ENCODE measurements around the gene IL20RB.
"Not testable (repeated sequence)": the region's sequence is repeated elsewhere in the genome, so short reads cannot be mapped to it uniquely, and the experiment has no call there.

IL20RB gene

DNA sequence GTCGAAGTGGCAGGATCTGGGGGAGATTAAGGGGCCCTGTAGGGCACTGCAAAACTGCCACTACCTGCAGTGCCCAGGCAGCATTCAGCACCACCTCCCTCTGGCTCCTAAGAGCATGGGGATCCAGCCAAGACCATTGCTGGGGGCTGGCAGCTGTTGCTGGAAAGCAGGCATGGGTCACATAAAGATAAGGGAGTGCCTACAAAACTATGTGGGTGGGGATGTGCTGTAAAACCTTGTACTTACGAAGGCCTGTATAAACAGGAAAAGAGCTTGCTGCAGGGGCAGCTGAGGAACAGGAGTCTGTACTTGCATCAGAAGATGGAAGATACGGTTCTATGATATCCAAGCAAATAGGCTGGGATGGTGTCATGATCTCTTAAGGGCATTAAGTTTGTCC, 27.1 kb downstream of the IL20RB start:
- no peak for TF ChIP-seq POLR2A (IDR thresholded peaks at IDR 0.05; ENCODE audit: low read depth, low read length)
- no peak for DNase-seq (ENCODE audit: insufficient read length, low spot score)
- FAIRE-seq, result no peak

GRCh38 chr3:136987398-136987980, 29.7 kb downstream of the IL20RB start:
- FAIRE-seq; DNase-seq (ENCODE audit: insufficient read length, low spot score): not testable (repeated sequence)

GRCh38 chr3:136988651-136989050, 30.9 kb downstream of the IL20RB start:
- FAIRE-seq, result no peak
- TF ChIP-seq POLR2A (IDR thresholded peaks at IDR 0.05; ENCODE audit: low read depth, low read length), result no peak
- no peak for DNase-seq (ENCODE audit: insufficient read length, low spot score)

DNA sequence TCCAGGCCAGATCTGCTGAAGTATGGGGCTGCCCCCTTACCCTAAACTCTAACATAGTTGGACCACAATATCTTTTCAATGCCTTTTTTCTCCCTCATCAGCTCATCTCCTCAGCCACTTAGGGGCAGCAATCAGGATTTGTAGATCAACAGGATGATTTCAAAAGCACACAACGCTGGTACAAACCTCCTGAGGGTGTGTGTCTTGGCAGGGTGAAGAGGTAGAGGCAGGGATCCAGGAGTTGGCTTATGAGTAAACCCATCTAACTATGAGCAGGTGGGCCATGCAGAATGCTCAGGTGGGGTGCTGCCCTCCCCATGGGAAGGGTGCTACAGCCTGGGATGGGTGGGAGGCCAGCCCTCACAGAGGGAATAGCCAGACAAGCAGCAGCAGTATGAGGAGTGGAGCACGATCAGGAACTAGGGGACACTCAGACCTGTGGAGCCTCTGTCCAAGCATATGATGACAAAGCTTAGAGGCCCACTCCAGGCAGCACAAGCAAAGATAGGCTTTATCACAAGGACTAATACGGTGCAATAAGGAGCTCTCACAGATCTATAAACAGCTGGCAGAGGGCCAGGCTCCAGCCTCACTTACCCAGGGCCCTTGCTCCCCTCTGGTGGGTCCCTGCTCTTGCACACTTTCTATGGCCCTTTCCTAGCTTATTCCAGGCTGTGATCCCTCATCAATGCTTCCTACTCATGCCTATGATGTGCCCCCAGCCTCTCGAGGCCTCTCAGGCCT, 32.2 kb downstream of the IL20RB start:
- TF ChIP-seq POLR2A (IDR thresholded peaks at IDR 0.05; ENCODE audit: low read depth, low read length), result no peak
- DNase-seq (ENCODE audit: insufficient read length, low spot score) (no peak), FAIRE-seq (no peak)

DNA sequence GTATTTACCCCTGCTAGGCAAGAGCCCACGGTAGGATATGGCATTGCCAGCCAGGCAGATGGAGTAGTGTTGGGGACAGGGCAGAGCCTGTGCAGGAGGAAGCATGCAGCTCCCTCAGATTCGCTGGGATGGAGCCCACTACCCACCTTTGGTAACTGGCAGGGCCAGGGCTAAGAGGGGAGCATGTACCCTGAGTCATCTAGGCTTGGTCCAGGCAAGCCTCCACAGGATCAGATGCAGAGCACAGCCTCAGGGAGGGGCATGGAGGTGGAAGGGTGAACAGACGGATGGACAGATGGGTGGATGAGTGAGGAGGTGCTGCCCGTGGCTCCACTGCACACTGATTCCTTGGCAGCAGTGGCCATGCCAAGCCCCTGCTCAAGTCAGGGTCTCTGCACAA, 33.0 kb downstream of the IL20RB start:
- no peak for FAIRE-seq
- TF ChIP-seq POLR2A (IDR thresholded peaks at IDR 0.05; ENCODE audit: low read depth, low read length), result no peak
- no peak for DNase-seq (ENCODE audit: insufficient read length, low spot score)

DNA sequence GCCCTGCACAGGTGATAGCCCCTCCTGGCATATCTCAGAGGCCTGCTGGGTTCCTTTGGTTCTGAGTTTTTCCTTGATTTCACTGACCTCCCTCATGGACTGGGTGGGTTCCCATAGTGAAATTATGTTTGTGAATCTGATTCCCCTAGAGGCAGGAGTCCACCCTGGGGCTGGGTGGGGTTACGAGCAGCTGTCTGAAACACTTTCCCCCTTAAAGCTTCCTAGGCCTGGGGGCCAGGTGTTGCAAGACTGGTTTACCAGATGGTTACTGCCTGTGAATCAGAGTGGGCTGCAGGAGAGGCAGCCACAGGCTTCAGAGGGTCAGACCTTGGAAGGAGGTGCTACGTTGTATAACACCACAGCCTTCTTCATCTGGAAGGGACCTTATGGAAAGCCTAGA, 34.3 kb downstream of the IL20RB start:
- no peak for TF ChIP-seq POLR2A (IDR thresholded peaks at IDR 0.05; ENCODE audit: low read depth, low read length)
- no peak for FAIRE-seq
- DNase-seq (ENCODE audit: insufficient read length, low spot score), result no peak

DNA sequence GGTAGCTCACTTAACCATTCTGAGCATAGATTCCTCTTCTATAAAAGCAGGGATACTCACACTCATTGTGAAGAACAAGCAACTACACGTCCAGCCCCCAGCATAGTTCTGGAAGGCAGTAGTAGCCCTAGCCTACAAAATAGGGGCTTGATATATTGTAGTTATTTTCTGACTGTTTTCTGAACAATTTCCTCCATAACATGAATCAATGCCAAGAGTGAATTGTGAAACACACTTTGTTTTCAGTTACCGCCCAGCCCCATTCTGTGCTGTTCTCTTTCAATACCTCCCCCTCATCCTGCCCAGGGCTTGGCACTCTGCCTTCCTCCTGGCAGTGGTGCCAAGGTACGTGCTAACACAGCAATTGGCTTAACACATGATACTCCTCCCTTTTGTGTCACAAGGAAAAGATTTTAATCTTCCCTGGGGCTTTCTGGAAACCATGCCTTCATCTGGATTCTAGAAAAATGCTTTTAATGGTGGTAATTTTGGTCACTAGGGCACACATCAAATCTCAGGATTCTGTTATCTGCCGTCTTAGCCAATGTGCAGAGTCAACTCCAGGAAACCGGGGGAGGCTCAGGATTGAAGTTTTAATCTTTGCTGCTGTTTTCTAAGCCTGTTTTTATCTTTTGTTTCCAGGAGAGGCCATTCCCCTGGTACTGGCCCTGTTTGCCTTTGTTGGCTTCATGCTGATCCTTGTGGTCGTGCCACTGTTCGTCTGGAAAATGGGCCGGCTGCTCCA, 37.2 kb downstream of the IL20RB start:
- no peak for DNase-seq (ENCODE audit: insufficient read length, low spot score)
- no peak for TF ChIP-seq POLR2A (IDR thresholded peaks at IDR 0.05; ENCODE audit: low read depth, low read length)
- peak; percentile 55 for FAIRE-seq

- no peak for TF ChIP-seq POLR2A (IDR thresholded peaks at IDR 0.05; ENCODE audit: low read depth, low read length)
- no peak for DNase-seq (ENCODE audit: insufficient read length, low spot score)
- FAIRE-seq, result no peak
These were observed 37.9 kb downstream of the IL20RB start for GRCh38 chr3:136995652-136996051.

- DNase-seq (ENCODE audit: insufficient read length, low spot score), result no peak
- TF ChIP-seq POLR2A (IDR thresholded peaks at IDR 0.05; ENCODE audit: low read depth, low read length), result no peak
- no peak for FAIRE-seq
These were observed 42.3 kb downstream of the IL20RB start for GRCh38 chr3:137000039-137000438.

DNA sequence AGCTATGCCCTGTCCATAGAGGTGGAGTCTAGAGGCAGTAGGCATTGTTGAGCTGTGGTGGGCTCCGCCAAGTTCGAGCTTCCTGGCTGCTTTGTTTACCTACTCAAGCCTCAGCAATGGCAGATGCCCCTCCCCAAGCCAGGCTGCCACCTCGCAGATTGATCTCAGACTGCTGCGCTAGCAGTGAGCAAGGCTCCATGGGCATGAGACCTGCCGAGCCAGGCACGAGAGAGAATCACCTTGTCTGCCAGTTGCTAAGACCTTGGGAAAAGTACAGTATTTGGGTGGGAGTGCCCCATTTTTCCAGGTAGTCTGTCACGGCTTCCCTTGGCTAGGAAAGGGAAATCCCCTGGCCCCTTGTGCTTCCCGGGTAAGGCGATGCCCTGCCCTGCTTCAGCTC, 49.6 kb downstream of the IL20RB start:
- DNase-seq (ENCODE audit: insufficient read length, low spot score); FAIRE-seq: not testable (repeated sequence)

DNA sequence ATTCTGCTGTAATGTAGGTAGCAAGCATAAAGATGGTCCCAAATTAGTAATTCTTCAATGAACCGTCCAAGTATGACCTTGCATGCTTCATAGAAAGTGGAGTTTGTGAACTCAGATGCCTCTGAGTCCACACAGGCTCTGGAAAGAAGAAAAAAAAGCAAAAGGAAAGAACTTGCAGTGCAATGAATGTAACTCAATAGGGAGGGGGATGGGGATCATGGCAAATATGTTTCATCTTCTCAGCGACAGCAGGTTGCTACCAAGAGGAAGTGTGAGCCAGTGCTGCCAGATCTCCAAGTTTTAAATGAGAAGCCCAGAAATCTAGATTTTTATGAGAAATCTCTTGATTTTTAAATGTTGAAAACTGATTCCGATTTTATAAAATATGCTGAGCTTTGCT, 50.3 kb downstream of the IL20RB start:
- no peak for DNase-seq (ENCODE audit: insufficient read length, low spot score)
- no peak for TF ChIP-seq POLR2A (IDR thresholded peaks at IDR 0.05; ENCODE audit: low read depth, low read length)
- no peak for FAIRE-seq

DNA sequence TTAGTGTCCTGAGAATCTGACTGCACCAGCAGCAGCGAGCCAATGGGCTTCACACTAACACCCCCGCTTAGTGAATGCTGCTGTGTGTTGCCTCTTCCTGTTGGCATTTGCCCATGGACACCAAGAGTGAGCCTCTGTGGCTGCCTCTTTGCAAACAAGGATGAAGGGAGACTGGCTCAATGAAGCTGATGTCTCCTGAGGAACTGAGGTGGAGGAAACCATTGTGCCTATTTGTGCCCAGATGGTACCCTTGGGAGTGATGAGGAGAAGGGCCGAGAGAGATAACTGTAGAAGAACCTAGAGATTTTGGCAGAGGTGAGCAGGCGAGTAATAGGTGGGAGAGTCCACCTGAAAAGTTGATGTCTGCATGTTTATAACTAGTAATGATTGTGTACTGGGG, 51.2 kb downstream of the IL20RB start:
- no peak for TF ChIP-seq POLR2A (IDR thresholded peaks at IDR 0.05; ENCODE audit: low read depth, low read length)

DNA sequence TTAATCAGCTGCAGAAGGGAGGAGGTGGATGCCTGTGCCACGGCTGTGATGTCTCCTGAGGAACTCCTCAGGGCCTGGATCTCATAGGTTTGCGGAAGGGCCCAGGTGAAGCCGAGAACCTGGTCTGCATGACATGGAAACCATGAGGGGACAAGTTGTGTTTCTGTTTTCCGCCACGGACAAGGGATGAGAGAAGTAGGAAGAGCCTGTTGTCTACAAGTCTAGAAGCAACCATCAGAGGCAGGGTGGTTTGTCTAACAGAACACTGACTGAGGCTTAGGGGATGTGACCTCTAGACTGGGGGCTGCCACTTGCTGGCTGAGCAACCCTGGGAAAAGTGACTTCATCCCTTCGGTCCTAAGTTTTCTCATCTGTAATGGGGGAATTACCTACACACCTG, 52.4 kb downstream of the IL20RB start:
- DNase-seq (ENCODE audit: insufficient read length, low spot score) (no peak), FAIRE-seq (no peak)
- TF ChIP-seq POLR2A (IDR thresholded peaks at IDR 0.05; ENCODE audit: low read depth, low read length), result no peak

More for the DNA sequence above, 51.2 kb downstream of the IL20RB start:
- DNase-seq (ENCODE audit: insufficient read length, low spot score), result no peak
- no peak for FAIRE-seq

- no peak for FAIRE-seq
- no peak for DNase-seq (ENCODE audit: insufficient read length, low spot score)
- TF ChIP-seq POLR2A (IDR thresholded peaks at IDR 0.05; ENCODE audit: low read depth, low read length), result no peak
These were observed 53.4 kb downstream of the IL20RB start for GRCh38 chr3:137011153-137011552.

GRCh38 chr3:137012097-137012501, 54.3 kb downstream of the IL20RB start:
- TF ChIP-seq POLR2A (IDR thresholded peaks at IDR 0.05; ENCODE audit: low read depth, low read length), result no peak
- DNase-seq (ENCODE audit: insufficient read length, low spot score) (peak; percentile 36), FAIRE-seq (peak; percentile 11)

Data from H54 (cell line).